ENCODE measurements around the gene COL27A1.
"Not testable (repeated sequence)": the region's sequence is repeated elsewhere in the genome, so short reads cannot be mapped to it uniquely, and the experiment has no call there.

Gene COL27A1

DNA sequence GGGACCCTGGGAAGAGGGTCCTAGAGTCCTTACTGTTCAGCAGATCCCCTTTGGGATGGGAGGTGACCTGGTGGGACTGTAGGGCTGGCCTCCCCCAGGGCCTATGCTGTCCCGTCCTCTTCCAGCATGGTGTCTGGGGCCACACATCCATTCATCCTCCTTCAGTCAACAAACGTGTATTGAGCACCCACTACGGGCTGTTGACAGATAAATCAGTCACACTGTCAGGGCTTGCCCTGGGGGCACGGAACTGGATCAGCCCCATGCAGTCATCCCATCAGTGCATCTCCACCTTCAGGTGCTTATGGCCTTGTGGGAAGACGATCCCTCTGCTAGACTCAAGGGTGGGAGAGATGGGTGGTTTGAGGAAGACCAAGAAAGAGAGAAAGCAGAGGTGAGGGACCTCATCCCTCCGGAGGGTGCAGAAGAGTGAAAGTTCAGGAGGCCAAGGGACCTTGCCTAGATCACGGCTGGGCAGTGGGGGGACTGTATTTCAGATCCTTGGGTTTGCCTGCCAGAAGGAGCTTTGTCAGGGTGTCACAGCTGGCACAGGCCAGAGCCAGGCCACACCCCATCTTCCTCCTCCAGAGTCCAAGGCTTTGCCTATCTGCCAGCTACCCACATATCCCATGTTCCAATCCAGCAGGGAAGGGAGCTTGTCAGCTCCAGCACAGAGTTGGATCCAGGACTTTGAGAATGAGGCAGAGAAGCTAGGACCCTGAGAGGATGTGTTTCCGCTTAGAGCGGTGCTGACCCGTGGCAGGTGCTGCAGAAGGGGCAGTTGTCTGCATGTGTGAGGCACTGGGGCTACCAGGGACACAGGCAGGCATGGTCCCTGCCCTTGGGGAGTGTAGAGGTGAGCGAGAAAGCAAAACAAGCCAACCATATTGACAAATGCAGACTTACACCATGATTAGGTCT, 30.5 kb downstream of the COL27A1 start:
- no peak for DNase-seq

- DNase-seq: no peak
Observed at GRCh38 chr9:114186605-114187289, 31.4 kb downstream of the COL27A1 start.

- no peak for DNase-seq
Observed at GRCh38 chr9:114187827-114188226, 32.5 kb downstream of the COL27A1 start.

- no peak for DNase-seq
Observed at GRCh38 chr9:114189823-114190562, 34.7 kb downstream of the COL27A1 start.

DNA sequence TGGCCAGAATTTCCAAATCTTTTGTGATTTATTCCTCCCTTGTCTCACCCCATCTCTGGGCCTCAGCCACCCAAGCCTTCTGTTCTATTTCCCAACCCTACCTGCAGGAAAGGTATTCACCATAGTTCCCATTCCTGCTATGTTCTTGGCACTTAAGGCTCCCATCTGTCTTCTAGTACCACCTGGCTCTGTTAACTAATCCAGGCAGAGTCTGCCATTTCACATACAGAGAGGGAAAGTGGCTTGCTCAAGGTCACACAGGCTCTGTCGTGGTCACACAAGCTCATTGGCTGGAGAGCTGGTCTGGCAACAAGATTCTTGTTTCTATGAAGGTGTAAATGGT, 35.2 kb downstream of the COL27A1 start:
- DNase-seq: no peak

GRCh38 chr9:114191402-114191801, 36.1 kb downstream of the COL27A1 start:
- DNase-seq: not testable (repeated sequence)

GRCh38 chr9:114192539-114192938, 37.2 kb downstream of the COL27A1 start:
- DNase-seq: no peak

GRCh38 chr9:114193090-114193489, 37.8 kb downstream of the COL27A1 start:
- DNase-seq: no peak

- DNase-seq: no peak
Observed at GRCh38 chr9:114196117-114196516, 40.8 kb downstream of the COL27A1 start.

- DNase-seq: no peak
Observed at GRCh38 chr9:114196979-114197622, 41.8 kb downstream of the COL27A1 start.

GRCh38 chr9:114198249-114199040, 43.1 kb downstream of the COL27A1 start:
- DNase-seq: no peak

DNA sequence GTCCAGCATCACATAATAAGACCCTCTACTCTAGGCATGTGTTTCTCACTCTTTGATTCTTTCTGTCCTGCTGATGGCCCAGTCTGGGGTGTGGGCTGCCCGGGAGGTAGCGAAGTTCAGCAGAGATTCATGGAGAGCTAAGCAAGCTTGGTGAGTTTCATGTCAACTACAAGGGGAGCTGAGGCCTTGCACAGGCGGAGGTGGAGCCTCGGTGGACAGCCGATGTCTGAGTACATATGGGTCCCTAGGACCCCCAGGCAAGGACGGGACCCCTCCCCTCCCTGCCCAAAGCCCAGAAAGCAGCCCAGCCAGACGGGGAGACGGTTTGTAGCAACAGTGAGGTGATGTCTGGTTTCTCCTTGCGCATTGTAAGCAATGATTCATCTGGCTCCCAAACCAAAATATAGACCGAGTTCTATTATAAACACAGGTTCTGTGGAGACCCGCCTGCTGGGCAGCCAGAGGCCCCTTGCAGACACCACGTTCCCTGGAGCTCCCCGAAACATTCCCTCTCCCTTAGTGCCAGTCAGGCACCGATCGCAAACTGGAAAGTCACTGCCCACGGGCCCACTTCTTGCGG, 45.5 kb downstream of the COL27A1 start:
- DNase-seq: no peak

- DNase-seq: no peak
Observed at GRCh38 chr9:114202396-114202795, 47.1 kb downstream of the COL27A1 start.

DNA sequence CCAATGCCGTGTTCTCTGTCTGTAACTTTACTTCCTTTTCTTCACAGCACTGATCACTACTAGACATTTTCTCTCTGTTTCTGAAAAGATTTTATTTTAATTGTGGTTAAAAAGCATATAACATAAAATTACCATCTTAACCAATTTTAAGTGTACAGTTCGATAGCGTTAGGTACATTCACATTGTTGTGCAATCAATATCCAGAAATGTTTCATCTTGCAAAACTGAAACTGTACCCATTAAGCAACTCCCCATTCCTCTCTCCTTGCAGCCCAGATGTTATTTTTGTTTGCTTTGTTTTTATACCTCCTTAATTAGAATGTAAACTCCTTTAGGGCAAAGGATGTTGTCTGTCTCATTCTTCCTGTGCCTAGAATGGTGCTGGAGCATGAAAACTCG, 47.5 kb downstream of the COL27A1 start:
- no peak for DNase-seq

DNA sequence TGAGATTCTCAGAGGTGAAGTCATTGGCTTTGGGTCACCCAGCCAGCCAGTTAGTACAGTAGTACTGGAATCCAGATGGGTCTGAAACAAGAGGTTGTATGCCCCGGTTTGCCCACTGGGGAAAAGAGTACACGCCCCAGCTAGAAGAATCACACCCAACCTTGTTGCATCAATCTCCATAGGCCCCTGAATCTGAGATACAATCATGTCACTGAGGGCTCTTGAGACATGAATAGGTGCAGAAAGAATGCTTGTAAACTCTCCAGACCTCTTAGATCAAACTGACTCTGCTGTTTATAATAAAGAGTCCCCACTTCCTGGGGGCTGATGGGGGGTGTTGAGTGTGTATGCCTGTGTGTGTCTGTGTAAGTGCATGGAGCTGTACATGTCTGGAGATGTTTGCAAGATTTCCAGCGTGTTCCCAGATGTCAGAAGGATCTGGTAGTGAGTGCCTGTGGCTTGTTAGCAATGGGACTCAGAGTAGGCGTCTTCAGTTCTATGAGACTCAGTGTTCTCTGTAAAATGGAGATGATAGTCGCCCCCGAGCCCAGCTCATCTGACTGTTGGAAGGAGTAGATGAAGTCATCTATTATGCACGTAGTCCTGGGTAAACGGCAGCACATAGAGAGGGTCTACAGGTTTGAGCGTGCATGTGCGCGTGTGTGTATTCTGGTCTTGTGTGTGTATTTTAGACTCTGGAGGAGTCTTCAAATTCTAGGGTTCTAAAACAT, 48.2 kb downstream of the COL27A1 start:
- DNase-seq: no peak

DNA sequence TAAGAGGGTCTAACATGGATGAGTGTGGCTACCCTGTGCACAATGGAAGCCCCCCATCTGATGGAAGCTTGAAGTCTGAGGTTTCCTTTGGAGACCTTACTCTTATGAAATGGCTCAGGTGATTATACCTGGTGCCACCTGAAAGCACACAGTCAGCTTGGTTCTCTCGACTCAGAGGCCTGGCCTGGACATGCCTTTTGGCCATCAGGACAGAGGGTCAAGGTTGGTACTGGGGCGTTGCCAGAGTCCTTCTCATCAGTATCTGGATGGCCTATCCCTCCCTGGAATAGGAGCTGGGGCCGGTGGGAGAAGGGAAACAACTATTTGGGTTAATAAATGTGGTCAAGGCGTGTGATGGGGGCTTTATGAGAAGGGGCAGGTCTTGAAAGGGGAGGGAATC, 48.9 kb downstream of the COL27A1 start:
- DNase-seq: no peak

GRCh38 chr9:114205171-114206015, 50.1 kb downstream of the COL27A1 start:
- no peak for DNase-seq

DNA sequence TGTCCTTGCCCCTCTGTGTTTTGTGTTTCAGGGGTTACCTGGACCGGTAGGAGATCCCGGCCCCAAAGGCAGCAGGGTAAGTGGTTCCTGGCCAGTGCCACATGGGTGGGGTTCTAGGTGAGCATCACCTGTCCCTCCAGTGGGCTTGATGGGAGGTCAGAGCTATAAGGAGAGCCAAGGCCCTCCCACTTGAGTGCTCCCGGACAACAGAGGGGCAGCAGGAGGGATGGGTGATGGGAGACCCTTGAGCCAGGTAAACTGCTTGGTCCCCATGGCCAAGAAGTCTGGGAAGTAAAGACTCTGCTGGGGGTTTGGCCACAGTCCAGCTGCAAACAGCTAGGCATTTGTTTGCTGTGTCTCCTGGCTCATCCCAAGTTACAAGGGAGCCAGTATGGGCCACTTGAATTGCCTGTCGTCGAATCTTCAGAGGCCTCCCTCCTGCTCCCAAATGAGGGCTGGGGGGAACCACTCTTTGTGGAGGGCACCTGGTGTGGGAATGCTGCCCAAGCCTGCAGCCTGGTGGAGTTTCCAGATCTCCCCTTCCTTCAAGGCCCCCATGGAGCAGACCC, 51.0 kb downstream of the COL27A1 start:
- no peak for DNase-seq

- DNase-seq: no peak
Observed at GRCh38 chr9:114207034-114207810, 51.9 kb downstream of the COL27A1 start.

Measured in NCI-H1417 (cell line).